Activated naive CD4-positive, alpha-beta T cell treated with anti-CD3 and anti-CD28 coated beads, Interleukin-2, amount 50 U/mL, for 16 hours (primary cell): ENCODE results near the gene HIVEP3.
A peak's percentile ranks its signal among the peaks of the same experiment; 100 is the strongest.

Experiments used
- DNase-seq: peaks from one replicate; pipeline ENCODE4 v3.0.0-alpha.2; 2020

The HIVEP3 gene

DNA sequence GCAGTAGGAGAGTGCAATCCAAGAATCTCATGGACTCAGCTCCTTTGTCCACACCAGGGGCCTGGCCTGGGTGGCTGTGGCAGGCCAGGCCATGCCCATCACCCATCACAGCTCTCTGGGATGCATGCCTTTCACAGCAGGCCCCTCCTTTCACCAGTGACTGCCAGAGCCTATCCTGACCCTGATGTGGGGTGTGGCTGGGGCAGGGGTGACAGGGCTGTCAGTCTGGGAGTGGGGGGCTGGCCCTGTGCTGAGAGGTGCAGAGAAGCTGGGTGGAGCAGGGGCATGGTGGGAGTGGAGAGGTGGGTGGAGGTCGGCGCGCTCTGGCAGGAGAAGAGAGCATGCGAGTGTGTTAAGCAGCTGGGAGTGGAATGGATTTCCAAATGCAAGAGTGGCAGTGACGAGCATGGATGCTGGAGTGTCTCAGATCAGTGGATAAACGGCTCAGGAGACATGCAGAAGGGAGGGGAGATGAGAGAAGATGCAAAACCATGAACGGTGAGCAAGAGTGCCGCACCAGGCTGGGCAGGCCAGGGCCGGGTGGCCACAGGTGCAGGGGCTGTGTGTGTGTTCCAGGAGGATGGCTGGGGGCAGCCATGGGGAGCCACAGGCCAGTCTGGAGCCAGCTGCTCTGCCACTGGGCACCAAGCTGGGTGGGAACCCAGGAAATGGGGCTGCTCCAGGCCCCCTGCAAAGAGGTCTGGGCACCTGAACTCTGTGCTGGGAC lies 394.6 kb downstream of the HIVEP3 start:
- DNase-seq, result no peak

DNA sequence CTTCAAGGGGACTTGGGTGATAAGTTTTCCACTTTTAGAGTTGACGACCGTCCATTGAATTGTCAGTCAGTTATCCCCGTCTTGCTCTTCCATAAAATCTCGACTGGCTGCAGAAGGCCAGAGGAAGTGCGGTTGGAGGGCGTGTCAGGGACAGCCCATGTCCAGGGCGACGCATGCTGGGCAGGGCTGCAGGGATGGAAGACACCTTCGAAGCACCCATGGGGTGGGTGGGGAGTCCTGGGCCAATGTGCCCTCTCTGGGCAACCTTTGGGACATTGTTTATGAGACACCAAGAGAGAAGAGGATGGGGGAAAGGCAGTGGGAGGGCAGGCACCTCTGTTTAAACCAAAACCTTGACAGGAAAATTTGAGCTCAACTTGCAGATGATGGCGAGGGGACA lies 395.7 kb downstream of the HIVEP3 start:
- DNase-seq, result no peak

DNA sequence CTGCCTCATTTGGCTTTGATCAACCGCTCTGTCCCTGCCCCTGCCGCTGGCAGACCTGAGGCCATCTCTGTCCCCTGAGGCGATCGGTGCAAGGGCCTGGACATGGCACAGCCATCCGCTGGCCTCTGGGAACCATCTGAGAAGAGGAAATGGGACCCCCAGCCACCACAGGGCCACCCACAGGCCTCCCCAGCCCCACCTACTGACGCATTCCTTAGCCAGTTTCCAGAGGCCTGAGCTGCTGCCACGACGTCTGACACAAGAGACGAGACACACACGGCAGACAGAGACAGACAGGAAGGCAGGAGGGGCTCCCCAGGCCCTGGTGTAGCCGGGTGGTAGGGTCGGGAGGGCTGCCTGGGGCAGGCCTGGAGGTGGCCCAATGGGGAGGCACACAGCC lies 397.0 kb downstream of the HIVEP3 start:
- DNase-seq, result no peak

DNA sequence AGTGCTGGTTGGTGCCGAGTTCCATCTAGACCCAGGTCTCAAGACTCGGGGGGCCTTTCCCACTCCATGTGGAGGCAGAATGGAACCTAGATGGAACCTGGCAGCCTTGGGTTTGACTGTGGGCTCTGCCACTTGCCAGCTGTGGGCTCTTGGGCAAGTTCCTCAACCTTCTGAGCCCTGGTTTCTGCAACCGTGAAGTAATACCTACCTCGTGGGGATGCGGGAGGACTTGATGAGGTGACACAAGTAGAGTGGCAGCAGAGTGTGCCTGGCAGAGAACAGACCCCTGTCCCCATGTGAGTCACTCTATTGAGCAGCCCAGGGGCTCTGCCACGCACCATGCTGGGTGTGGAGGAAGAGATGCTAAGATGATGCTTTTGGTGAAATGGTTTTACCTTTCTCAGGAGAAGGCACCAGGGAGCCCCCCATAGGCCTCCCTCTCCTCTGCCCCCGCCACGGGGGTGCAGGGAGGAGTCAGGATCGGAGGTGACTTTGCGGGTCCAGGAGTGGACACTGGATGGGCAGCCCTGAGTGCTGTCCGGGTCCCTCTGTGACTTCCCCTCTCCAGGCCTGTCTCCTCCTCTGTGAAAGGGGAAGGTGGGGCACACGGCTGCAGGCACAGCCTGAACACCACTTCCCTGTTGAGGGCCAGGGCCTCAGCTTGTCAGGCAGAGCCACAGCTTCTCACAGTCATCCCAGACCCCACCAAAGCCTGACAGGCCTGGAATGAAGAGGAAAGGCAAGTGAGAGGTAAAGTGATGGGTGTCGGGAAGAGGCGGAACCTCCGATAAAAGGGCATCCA lies 397.6 kb downstream of the HIVEP3 start:
- no peak for DNase-seq

DNA sequence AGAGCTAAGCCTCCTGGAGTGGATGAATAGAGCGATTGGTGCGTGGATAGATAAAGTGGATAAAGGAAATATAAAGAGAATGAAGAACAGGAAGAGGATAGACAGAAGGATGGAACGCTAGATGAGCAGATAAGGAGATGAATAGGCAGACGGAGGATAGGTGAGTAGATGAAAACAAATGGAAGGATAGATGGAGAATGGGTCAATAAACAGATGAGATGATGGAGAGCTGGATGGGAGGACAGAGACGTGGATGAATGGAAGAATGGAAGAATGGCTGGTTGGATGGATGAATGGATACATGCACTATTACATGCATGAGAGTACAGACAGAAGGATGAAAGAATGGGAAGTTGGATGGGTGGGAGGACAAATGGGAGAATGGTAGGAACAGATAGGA lies 399.1 kb downstream of the HIVEP3 start:
- no peak for DNase-seq

DNA sequence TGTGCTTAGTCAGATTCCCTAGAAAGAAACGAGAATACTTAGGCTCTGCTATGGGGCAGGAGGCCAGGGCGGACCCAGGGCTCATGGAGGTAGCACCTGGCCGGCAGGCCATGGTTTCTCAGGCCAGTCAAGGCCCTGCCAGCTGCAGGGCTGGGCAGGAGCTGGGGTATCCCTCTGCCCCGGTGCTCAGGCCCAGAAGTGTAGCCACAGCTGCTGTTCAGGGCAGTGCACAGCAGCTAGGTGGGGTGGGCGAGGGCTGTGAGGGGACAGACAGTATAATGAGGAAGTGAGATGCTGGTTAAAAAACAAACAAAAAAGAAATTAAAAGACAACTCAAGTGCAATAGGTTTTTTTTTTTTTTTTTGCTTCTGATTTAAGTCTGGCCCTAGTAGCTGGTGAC lies 400.3 kb downstream of the HIVEP3 start:
- no peak for DNase-seq

DNA sequence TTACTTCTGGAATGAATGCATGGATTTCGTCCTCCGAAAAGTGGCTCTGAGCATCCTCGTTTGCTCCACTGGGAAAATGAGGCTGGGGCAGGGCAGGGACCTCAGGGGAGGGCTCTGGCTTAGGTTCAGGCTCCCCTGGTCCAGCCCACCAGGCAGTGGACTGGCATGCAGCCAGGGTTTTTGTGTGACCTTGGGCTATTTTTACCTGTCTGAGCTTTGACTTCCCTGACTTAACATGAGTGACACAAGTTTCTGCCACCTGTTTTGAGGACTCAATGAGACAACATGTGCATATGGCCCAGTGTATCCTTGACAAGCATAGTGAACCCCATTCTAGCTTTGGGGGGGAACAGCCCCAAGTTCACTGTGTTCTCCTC lies 401.7 kb downstream of the HIVEP3 start:
- DNase-seq, result no peak

DNA sequence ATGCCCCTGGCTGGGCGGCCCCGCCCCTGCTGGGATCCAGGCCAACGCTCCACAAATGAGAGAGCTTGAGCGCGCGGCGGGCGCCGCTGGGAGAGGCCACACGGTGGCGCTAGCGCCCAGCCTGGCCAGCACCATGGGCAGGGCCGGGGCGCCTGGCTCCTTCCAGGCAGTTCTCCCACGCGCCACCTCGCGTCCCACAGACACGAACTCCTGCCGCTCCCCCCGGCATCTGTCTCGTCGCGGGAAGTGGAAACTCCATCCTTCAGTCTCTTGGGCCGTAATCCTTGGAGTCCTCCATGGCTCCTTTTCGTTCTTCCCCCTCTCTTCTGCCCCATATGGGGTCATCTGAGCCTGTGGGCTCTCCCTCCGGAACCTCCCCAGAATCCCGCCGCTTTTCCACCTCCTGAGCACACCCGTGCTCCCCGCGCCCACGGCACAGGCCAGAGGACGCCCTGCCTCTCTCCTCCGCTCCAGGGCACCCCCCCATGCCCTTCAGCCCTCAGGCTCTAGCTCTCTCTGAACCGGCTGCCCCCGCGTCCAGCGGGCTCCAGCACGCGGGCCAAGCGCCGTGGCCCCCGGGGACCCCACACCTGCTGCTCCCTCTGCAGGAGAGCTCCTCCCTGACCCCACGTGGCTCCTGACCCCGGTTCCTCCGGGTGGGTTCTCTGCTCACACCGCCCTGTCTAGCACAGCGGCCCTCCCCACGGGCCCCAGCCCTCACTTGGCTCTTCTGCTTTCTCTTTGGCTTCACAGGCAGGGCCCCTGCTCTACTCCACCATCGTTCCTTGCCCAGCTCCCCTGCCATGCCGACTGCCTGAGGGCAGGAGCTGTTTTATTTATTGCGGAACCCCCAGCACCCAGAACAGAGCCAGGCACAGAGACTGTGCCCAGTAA lies 402.3 kb downstream of the HIVEP3 start:
- DNase-seq, result peak; percentile 58

DNA sequence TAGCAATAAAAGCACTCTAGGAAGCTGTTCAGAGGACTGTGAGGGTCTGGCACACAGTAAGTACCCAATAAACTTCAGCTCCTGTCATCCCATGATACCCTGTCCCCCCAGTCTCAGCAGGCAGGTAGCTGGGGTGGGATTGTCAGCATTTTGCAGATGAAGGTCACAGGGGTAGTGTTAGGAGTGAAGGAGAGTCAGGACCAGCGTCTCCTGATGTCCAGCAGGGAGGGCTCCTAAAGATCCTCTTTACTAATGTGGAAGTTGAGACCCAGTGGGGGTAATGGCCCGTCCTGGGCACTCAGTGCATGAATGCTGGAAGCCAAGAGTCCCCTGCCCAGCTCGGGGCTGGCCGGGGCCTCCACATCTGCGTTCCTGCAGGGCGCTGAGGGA lies 402.9 kb downstream of the HIVEP3 start:
- DNase-seq, result no peak

DNA sequence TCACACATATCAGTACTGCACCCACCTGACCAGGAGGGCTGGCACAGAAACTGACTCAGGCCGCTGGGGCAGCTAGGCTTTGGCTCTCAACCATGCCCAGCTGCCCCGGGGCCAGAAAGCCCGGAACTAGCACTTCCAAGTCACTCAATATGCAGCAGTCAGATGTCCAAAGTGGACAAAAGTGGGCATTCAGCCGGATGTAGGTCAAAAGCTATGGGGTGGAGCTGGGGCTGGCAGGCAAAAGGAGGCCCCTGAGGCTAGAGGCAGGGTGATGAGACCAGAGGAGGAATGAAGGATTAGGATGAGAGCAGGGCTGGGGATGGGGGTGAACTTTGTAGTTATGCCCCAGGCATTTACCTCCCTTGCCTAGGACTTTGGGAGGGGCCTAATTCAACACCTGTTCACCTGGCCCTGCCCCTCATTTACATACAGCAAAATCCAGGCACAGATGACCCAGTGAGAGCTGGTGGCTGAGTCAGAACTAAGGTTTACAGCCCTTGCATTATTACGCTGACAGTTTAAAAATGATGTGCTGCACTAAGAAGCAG lies 403.5 kb downstream of the HIVEP3 start:
- DNase-seq, result no peak

DNA sequence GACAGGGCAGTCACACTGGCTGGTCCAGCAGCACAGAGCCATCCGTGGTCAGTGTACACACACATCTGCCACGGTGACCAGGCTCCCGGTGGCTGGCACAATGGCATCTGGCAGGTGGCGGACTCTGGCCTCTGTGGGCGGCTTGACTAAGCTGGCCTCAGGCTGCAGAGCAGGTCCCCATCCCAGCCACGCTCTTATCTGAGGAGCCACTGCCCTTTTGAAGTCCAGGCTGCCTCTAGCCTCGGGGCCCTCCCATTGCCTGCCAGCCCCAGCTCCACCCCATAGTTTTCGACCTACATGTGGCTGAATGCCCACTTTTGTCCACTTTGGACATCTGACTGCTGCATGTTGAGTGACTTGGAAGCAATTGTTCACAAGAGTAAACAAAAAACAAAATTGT lies 404.3 kb downstream of the HIVEP3 start:
- no peak for DNase-seq

DNA sequence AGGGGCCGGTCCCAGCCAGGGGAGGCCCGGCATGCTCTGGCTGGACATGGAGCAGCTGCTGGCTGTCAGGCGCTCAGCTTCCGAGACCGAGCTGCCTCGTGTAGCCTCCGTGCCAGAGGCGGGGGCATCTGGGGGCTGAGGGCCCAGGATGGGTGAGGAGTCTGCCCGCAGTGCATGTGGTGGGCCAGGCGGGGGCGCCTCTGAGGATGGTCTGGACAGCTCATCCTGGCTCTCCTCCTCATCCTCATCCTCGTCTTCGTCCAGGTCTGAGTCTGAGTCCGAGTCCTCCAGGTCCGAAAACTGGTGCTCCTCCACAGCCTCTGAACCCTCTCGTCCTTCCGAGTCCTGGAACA lies 405.4 kb downstream of the HIVEP3 start:
- no peak for DNase-seq

DNA sequence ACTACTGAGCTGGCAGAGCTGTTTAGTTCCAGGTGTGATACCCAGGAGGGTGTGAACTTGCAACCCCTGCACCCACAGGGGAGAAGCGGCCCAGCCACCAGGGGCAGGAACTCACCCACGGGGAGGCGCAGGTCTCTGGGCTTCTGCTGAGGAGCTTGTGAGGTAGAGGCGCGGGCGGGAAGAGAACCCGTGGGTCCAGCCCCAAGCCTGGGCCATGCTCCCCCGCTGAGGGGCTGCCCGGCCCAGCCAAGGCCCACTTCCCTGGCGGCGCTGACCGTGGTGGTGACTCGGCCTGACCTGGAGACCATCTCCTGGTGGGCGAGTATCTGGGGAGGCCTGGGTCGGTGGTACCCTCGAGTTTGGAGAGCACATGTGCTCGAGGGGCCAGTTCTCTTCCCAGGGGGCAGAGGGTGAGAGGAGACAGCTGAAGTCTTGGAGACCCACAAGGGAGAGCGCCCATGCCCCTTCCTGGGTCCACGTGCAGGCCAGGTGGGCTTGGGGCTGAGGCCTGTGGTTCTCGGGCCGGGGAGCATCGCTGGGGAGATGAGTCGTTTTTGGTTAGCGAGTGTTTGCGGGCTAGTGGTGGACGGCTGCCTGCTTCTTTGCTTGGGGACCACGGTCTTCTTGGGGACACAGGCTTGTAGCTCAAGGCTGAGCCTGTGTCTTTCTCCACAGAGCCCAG lies 405.9 kb downstream of the HIVEP3 start:
- DNase-seq, result no peak

DNA sequence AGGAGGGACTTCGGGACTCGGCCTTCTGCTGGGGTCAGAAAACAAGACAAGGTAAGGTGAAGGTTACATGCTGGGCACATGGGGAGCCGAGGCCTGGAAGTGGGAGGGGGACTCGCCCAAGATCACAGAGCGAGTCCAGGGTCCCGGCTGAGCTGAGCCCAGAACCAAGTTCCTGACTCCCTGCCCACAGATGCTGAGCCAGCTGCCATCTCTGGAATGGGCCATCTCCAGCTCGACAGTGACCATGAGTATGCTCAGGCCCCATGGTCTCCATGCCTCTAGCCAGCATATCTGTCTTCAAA lies 407.5 kb downstream of the HIVEP3 start:
- DNase-seq, result no peak

DNA sequence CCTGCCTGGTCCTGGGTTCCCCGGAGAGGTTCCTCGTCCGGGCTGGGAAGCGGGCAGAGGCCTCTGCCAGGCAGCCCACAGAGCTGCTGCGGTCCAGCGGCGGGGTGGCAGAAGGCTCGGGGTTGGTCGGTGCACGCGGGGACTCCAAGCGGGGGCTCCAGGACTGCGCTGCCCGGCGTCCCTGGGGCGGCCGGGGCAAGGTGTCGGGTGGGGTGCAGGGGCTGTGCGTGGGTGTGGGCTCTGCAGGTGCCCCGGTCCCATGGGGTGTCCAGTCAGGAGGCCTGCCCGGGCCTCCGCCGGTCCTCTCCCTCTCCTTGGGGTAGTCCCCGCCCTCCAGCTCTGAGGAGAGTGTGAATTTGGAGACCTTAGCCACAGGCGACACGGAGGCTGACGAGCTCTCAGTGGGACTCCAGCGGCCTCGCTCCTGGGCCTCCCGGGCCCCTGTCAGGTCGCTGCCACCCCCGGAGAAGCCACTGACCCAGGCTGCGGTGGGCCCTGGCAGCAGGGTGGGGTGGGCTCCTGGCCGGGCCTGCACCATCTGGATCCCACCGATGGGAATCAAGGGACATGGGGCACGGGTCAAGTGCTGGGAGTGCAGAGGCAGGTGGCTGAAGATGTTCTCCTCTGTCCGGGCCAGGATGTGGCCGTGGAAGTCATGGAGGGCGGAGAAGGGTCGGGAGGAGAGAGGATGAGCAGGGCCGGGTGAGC lies 408.0 kb downstream of the HIVEP3 start:
- DNase-seq, result no peak

DNA sequence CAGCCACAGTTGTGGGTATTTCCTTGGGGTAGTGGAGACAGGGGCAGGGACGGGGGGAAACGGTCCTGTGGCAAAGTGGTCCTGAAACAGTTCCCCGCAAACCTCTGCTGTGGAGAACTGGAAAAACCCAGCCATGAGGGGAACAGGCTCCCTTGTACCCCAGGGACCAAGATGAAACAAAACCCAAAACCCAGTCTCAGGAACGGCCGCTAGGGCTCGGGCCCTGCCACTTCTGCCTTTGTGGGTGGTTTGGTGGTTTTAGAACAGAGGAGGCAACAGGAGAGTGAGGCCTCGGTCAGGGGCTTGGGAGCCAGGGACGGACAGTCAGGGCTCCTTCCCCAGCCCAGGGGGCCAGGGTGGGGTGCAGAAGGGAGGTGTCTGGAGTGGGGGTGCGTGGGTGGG lies 409.5 kb downstream of the HIVEP3 start:
- no peak for DNase-seq

DNA sequence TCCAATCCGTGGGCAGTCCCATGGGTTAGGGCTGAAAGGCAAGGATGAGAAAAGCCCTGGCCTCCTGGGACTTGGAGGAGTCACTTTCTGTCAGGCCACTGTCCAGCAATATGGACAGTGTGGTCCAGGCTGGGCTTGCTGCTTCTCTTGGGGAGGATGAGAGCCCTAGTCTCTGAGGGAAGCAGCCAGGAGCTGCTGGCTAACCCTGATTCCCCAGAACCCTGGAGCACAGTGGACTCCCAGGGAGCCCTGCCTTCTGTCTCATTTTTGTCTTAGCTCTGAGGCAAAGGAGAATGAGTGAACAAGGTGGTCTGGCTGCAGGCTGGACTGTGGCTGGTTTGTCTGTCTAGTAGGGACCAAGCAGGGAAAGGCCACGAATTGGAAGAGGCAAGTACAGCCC lies 410.4 kb downstream of the HIVEP3 start:
- no peak for DNase-seq

DNA sequence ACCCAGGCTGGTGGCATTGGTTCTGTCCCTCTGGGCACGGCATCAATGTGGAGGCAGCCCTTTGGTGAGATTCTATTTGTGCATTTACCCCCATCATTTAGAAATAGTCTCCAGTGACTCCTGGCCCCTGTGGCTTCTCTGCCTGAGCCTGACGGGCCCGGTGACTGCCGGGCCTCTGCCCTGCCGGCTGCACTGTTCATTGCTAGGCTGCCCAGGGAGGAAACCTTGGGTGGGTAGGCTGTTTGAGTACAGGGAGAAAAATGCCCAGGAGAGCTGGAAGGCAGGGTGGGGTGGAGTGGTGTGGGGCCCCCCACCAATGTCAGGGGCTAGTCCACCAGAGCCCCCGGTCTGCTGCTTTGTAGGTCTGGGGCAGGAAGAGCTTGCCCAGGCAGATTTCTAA lies 410.9 kb downstream of the HIVEP3 start:
- no peak for DNase-seq

DNA sequence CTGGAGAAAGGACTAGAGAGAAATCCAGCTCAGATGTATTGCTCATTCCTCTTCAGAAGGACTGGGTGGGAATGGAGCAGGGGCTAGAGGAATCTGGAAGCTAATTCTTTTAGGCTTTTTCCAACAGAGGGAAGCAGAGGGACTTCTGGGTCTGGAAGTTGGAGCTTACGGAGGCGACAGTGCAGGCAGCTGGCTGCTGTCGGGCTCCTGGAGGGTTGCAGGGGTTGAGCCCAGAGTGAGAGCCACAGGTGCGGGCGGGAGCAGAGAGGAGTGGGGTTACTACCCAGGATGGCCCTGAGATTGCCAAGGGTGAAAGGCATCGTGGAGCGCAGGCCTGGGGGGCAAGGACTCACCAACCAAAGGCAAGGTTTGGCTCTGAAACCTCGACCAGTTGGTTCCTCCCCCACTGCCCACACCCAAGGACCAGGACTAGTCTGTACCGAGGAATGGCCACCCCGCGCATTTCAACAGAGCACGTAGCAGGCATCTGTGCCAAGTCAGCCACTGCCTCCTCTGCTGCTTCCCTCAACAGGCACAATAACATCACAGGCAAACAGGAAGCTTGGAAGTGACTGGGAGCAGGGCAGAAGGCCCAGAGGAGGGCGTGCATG lies 411.5 kb downstream of the HIVEP3 start:
- no peak for DNase-seq

DNA sequence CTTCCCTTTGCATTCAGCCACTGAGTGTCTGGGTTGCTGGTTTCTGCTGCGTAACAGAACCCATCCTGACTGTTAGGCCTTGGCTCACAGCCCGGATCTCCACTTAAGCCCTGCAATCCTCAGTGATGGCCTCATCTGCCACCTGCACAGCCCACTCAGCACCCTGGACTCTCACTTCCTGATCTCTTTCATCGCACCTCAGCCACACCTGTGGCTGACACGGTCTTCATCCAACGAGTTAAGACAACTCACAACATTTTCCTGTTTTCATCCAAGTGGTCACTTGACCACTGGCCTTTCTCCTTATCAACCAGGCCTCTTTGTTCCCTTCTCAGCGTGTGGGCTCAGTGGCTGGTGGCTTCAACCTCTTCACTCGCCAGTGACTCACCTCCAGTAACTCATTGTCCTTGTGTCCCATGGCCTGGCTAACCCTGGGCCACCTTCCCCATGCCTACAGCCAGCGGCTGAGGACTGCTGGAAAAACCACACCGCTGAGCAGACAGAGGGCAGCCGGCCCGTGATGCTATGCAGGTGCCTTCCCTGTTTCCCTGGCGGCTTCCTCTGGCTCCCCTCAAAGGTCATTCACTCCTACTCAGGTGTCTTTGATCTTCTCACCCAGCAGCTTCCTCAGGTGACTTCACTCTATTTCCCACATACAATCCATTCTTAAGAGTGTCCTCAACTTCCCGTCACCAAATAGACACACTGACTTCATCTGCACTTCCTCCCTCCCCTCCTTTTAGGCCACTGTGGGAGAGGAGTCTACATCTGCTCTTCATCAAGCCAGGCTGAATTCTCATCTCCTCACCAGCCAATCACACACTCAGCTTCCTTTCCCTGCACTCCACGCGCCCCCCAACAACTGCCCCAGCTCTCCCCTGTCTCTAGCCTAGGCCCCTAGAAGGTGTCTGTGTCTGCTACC lies 414.3 kb downstream of the HIVEP3 start:
- no peak for DNase-seq
